Osteoblast (primary cell): ENCODE results near the gene AGRP. TPM values are rescaled to one million over a fixed set of nuclear protein-coding genes. Genes with fewer than 3 reads are reported as not detected.
A peak's percentile ranks its signal among the peaks of the same experiment; 100 is the strongest.

Experiments used
- DNase-seq: peaks from one replicate; pipeline ENCODE4 v3.0.0; 2011; ENCODE audit warnings: low spot score, mixed read lengths; ENCODE audit not compliant: insufficient read length; ENCODE audit errors: missing footprints
- H2AFZ ChIP-seq: 2 replicates; pipeline ENCODE4 v1.6.0; 2011; ENCODE audit warnings: mild to moderate bottlenecking, low read length
- H3K27ac ChIP-seq: 2 replicates; pipeline ENCODE4 v1.5.1; 2011; ENCODE audit warnings: mild to moderate bottlenecking, low read depth, low read length, moderate library complexity
- H3K27me3 ChIP-seq: 2 replicates; pipeline ENCODE4 v1.6.0; 2012; ENCODE audit warnings: mild to moderate bottlenecking, control low read depth, inconsistent platforms, low read length, moderate library complexity; ENCODE audit not compliant: insufficient read depth
- H3K36me3 ChIP-seq: 2 replicates; pipeline ENCODE4 v1.5.1; 2011; ENCODE audit warnings: mild to moderate bottlenecking, low read length, control low read depth, moderate library complexity; ENCODE audit not compliant: insufficient read depth
- H3K4me1 ChIP-seq: 2 replicates; pipeline ENCODE4 v1.5.1; 2011; ENCODE audit warnings: mild to moderate bottlenecking, low read length, control low read depth, moderate library complexity; ENCODE audit not compliant: insufficient read depth
- H3K4me2 ChIP-seq: 2 replicates; pipeline ENCODE4 v1.6.0; 2011; ENCODE audit warnings: mild to moderate bottlenecking, low read length; ENCODE audit not compliant: insufficient read depth
- H3K4me3 ChIP-seq: fragments of 200-600 bp; sonication (generic); 3 replicates; pipeline ENCODE4 v1.5.1; 2012; ENCODE audit warnings: mild to moderate bottlenecking, low read length, inconsistent platforms; ENCODE audit not compliant: insufficient read depth
- H3K79me2 ChIP-seq: 2 replicates; pipeline ENCODE4 v1.6.0; 2012; ENCODE audit warnings: mild to moderate bottlenecking, low read length, control low read depth, inconsistent platforms; ENCODE audit not compliant: insufficient read depth
- H3K9me3 ChIP-seq: 2 replicates; pipeline ENCODE4 v1.5.1; 2011; ENCODE audit warnings: low read depth, low read length, control low read depth
- H4K20me1 ChIP-seq: 2 replicates; pipeline ENCODE4 v1.6.0; 2012; ENCODE audit warnings: mild to moderate bottlenecking, low read length, control low read depth; ENCODE audit not compliant: insufficient read depth
- total RNA-seq: library from RNA; depleted of rRNA; stranded (reverse); fragments of >200 nt; gene quantifications from 2 replicates; pipeline ENCODE4 v1.2.3, GENCODE V29; 2012
- TF ChIP-seq, protein P1 (sequence below): IDR thresholded peaks from 2 replicates; pipeline ENCODE4 v1.5.1; 2011; ENCODE audit warnings: mild to moderate bottlenecking, low read depth, low read length, moderate library complexity; ENCODE audit errors: extremely low read depth

The AGRP gene
- total RNA-seq, 1 donor: not detected

DNA sequence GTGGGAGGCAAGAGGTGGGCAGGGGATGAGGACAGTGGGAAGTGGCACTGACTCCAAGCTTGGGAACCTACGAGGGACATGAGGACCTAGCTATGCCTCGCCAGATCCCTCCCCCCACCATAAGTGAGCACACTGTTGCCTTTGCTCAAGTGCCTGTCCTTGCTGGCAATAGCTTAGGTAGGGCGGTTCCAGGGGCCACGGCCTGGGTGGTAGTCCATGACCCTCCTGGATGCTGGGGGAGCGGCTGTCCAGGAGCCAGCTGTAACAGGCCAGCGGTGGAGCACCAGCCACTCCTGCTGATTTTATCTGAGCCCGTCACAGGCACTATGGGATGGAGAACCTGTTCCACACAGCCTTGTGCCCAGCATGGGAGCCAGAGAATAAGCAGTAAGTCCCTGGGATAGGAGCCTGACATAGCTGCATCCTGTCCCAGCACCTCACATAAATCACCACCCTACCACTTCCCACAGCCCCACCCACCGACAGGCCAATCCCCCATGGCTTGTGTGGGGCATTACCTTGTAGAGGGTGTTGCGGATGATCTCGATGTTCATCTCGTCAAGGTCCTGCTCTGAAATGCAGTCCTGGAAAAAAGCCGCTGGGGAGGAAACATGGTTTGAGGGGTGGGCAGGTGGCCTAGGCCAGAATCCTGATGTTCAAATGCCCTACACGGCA is 40.6 kb downstream of the AGRP start:
- TF ChIP-seq, protein P1, sequence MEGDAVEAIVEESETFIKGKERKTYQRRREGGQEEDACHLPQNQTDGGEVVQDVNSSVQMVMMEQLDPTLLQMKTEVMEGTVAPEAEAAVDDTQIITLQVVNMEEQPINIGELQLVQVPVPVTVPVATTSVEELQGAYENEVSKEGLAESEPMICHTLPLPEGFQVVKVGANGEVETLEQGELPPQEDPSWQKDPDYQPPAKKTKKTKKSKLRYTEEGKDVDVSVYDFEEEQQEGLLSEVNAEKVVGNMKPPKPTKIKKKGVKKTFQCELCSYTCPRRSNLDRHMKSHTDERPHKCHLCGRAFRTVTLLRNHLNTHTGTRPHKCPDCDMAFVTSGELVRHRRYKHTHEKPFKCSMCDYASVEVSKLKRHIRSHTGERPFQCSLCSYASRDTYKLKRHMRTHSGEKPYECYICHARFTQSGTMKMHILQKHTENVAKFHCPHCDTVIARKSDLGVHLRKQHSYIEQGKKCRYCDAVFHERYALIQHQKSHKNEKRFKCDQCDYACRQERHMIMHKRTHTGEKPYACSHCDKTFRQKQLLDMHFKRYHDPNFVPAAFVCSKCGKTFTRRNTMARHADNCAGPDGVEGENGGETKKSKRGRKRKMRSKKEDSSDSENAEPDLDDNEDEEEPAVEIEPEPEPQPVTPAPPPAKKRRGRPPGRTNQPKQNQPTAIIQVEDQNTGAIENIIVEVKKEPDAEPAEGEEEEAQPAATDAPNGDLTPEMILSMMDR: no peak
- Histone ChIP-seq H3K4me2 (no peak overlapping the region), H3K79me2 (peaks cover 50% of the 10 kb centered on the region), H4K20me1 (peaks cover 63% of the 10 kb centered on the region), H3K27me3 (no peaks in the 10 kb centered on the region), H3K4me3 (no peak overlapping the region), H3K9me3 (no peaks in the 10 kb centered on the region), H3K4me1 (peaks cover 39% of the 10 kb centered on the region), H2AFZ (no peak overlapping the region), H3K36me3 (peaks cover 15% of the 10 kb centered on the region), H3K27ac (no peak overlapping the region)
- DNase-seq: peak; percentile 80

- peaks cover 42% of the 10 kb centered on the region for H3K79me2 ChIP-seq
- H2AFZ ChIP-seq: no peak overlapping the region
- peak; percentile 30 for DNase-seq
- no peak overlapping the region for H3K4me3 ChIP-seq
- H4K20me1 ChIP-seq: peaks cover 55% of the 10 kb centered on the region
- H3K36me3 ChIP-seq: peaks cover 20% of the 10 kb centered on the region
- peaks cover 38% of the 10 kb centered on the region for H3K4me1 ChIP-seq
- no peak overlapping the region for H3K27ac ChIP-seq
- no peak overlapping the region for H3K4me2 ChIP-seq
- TF ChIP-seq, protein P1: no peak
- no peaks in the 10 kb centered on the region for H3K27me3 ChIP-seq
- H3K9me3 ChIP-seq: no peaks in the 10 kb centered on the region
Measured at GRCh38 chr16:67441907-67442306, 41.4 kb downstream of the AGRP start.

DNA sequence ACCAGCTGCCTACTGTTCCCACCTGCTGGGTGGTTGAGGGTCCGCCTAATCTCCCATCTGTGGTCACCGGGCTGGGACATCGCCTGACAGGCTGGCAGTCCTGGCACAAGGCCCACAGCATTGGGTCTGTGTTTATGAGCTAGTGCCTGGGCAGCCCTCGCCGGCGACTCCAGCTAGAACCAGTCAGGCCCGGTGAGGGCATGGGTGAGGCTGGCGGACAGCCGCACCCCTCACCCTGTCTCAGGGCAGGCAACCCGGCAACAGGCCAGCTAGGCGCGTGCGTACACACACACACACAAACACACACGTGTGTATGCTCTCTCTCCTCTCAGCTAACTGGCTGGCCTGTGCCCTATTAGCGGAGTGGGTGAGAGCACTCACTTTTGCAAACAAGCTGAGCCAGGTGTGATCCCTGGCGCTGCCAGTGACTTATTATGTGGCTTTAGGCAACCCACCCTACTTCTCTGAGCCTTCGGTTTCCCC is 42.0 kb downstream of the AGRP start:
- peaks cover 36% of the 10 kb centered on the region for H3K79me2 ChIP-seq
- TF ChIP-seq, protein P1: no peak
- H3K9me3 ChIP-seq: no peaks in the 10 kb centered on the region
- no peak overlapping the region for H3K4me3 ChIP-seq
- peaks cover 49% of the 10 kb centered on the region for H4K20me1 ChIP-seq
- H3K36me3 ChIP-seq: peaks cover 20% of the 10 kb centered on the region
- H3K4me1 ChIP-seq: peaks cover 32% of the 10 kb centered on the region
- H3K27ac ChIP-seq: no peak overlapping the region
- DNase-seq: no peak
- H3K4me2 ChIP-seq: no peak overlapping the region
- no peak overlapping the region for H2AFZ ChIP-seq
- H3K27me3 ChIP-seq: no peaks in the 10 kb centered on the region

- H2AFZ ChIP-seq: no peak overlapping the region
- TF ChIP-seq, protein P1: no peak
- no peak for DNase-seq
- no peak overlapping the region for H3K27ac ChIP-seq
- H3K27me3 ChIP-seq: no peaks in the 10 kb centered on the region
- H4K20me1 ChIP-seq: peaks cover 26% of the 10 kb centered on the region
- H3K4me1 ChIP-seq: peaks cover 10% of the 10 kb centered on the region
- no peaks in the 10 kb centered on the region for H3K9me3 ChIP-seq
- H3K36me3 ChIP-seq: peaks cover 20% of the 10 kb centered on the region
- no peak overlapping the region for H3K4me2 ChIP-seq
- H3K79me2 ChIP-seq: peaks cover 12% of the 10 kb centered on the region
- H3K4me3 ChIP-seq: no peak overlapping the region
Measured at GRCh38 chr16:67438824-67439393, 44.4 kb downstream of the AGRP start.
